ENCODE measurements around the gene IZUMO4.

- TF ChIP-seq EZH2 (IDR thresholded peaks at IDR 0.05; ENCODE audit: borderline replicate concordance, low read length): no peak
- no peak for TF ChIP-seq CTCF (conservative IDR thresholded peaks at IDR 0.05 in 1 of 2, IDR thresholded peaks at IDR 0.05 in 1 of 2; ENCODE audit: extremely low read depth in 1 of 2, insufficient read depth in 1 of 2, low read depth in 1 of 2, low read length in 2 of 2)
These were observed 47.5 kb downstream of the IZUMO4 start for GRCh38 chr19:2144190-2144589.
